ENCODE measurements around the gene GTF2H4.

DNA sequence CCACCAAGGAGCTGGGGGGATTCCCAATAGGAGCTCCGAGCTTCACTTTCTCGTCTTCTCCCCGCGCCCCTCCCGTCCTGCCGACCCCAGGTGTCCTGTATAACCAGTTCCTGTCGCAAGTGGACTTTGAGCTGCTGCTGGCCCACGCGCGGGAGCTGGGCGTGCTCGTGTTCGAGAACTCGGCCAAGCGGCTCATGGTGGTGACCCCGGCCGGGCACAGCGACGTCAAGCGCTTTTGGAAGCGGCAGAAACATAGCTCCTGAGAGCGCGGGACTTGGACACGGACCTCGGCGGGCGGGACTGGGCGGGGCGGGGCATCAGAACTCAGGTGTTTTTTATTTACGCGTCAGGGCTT lies 5.7 kb downstream of the GTF2H4 start:
- no peak for TF ChIP-seq EP300 (IDR thresholded peaks at IDR 0.05)
- TF ChIP-seq CTCF (IDR thresholded peaks at IDR 0.05), result no peak
- TF ChIP-seq POLR2A (IDR thresholded peaks at IDR 0.05), result no peak
- no peak for TF ChIP-seq POLR2AphosphoS5 (IDR thresholded peaks at IDR 0.05)
